PC-9 (cell line): ENCODE measurements around the gene TBC1D26.
"Not testable (repeated sequence)": the region's sequence is repeated elsewhere in the genome, so short reads cannot be mapped to it uniquely, and the experiment has no call there.

Source experiments
- CTCF ChIP-seq: fragments of 200-600 bp; sonication (generic); conservative IDR thresholded peaks from 2 replicates; pipeline ENCODE4 v1.6.1; 2017; ENCODE audit warnings: mixed run types, antibody characterized with exemption, mild to moderate bottlenecking, moderate library complexity
- EZH2 ChIP-seq: fragments of 200-600 bp; sonication (generic); IDR thresholded peaks from 2 replicates; pipeline ENCODE4 v1.8.0; 2017; ENCODE audit warnings: antibody characterized with exemption, low read depth

- TF ChIP-seq CTCF, EZH2: not testable (repeated sequence)
These were observed 1.2 kb downstream of the TBC1D26 start for GRCh38 chr17:15733174-15733789.
